Activated T-helper 9 cell treated with anti-CD3 and anti-CD28 coated beads, Interleukin-2, amount 50 U/mL, for 16 hours (primary cell): ENCODE results near the gene CD2AP.
"Not testable (repeated sequence)": the region's sequence is repeated elsewhere in the genome, so short reads cannot be mapped to it uniquely, and the experiment has no call there.

Experiments
- DNase-seq: peaks from one replicate; pipeline ENCODE4 v3.0.0-alpha.2; 2020; ENCODE audit warnings: low read depth

Gene CD2AP

DNA sequence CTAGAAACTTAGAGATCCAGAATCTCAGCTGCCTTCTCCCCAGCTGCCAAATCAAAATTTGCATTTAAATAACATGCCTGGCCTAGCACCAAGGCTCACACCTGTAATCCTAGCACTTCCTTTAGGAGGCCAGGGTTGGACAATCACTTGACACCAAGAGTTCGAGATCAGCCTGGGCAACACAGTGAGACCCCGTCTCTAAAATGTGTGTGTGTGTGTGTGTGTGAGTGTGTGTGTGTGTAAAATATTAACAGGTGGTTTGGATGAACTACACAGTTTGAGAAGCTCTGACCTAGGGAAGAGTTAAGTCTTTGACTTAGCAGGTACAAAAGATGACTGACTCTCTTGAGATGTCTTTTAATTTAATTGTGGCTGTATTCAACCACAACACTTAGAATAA is 20.2 kb upstream of the CD2AP start:
- no peak for DNase-seq

- DNase-seq, result no peak
These were observed 13.5 kb upstream of the CD2AP start for GRCh38 chr6:47464052-47464451.

- no peak for DNase-seq
These were observed 12.5 kb upstream of the CD2AP start for GRCh38 chr6:47465117-47465516.

- DNase-seq, result no peak
These were observed 5.7 kb upstream of the CD2AP start for GRCh38 chr6:47471911-47472310.

- DNase-seq, result no peak
These were observed 3.7 kb upstream of the CD2AP start for GRCh38 chr6:47473791-47474346.

GRCh38 chr6:47475319-47475816 is 2.2 kb upstream of the CD2AP start:
- DNase-seq, result no peak

DNA sequence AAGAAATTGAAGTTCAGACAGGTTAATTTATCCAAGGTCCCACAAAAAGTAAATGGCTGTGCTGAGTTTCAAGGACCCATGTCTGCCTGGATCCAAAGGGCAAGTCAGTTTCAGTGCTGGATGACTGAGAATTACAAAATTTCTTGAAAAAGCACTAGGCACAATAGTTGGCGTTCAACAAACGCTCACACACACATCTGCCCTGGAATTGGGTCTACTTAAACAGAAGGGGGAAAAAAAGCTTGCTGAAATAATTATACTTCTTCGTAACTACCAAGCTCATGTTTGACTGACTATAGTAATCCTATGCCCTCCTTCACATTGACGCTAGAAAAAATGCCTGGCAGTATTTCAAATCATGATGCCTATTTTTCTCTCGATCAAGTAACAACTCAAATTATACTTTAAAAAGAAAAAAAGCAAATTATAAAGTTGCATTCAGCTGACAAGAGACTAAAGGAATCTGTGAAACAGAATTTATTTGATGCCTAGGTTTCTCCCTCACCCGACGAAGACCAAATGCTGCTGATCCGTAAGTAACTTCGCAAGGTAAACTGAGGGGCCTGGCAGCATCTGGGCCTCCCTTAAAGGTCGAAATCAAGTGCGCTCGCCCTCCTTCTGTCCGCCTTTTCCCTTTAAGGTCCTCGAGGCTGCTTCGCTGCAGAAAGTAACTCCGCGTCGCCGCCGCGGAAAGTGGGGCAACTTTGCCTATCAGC is 650 bp upstream of the CD2AP start:
- DNase-seq, result no peak

- DNase-seq, result no peak
These were observed 897 bp downstream of the CD2AP start for GRCh38 chr6:47478233-47479139.

DNA sequence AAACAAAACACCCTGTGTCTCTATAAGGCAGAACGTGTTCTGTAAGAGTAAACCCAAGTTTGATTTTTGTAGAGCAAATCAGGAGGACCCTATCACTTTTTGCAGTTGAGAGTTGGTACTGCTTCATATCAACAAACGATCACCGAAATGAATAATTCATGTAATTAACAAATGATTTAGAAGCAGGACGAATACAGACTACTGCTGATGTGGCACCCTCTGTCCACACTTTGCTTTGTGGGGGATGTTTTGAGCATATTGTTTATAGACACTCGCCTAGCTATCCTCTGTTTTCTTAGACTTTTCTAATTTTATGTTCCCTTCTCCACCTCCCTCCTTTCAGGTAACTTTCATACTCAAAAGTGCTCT is 1.5 kb downstream of the CD2AP start:
- no peak for DNase-seq

- no peak for DNase-seq
These were observed 2.3 kb downstream of the CD2AP start for GRCh38 chr6:47479874-47480273.

DNA sequence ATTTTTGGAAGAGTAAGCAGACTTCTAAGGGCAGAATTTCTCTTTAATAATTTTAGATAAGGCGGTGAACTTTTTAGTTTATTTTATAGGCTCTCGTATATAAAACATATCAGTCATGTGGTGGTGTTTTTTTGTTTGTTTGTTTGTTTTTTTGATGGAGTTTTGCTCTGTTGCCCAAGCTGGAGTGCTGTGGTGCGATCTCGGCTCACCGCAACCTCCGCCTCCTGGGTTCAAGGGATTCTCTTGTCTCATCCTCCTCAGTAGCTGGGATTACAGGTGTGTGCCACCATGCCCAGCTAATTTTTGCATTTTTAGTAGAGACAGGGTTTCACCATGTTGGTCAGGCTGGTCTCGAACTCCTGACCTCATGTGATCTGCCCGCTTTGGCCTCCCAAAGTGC is 3.6 kb downstream of the CD2AP start:
- not testable (repeated sequence) for DNase-seq

GRCh38 chr6:47481806-47482205 is 4.2 kb downstream of the CD2AP start:
- no peak for DNase-seq

- DNase-seq, result no peak
These were observed 5.9 kb downstream of the CD2AP start for GRCh38 chr6:47483516-47483852.

GRCh38 chr6:47483853-47484546 is 6.4 kb downstream of the CD2AP start:
- no peak for DNase-seq

DNA sequence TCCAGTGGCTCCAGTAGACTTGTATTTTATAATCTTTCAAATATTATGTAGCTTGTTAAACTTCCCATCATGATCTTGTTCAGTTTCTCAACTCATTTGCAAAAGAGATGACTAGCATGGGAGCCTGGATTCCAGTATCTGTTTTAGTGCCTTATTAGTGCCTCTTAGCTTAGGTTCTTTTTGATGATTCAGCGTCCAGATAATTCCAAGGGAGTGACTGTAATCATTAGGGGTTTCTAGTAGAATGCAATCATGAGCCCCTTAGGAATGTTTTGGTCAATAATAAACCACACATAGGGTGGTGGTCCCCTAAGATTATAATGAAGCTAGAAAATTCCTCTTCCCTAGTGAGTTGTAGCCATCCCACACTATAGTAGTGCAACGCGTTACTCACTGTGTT is 7.0 kb downstream of the CD2AP start:
- DNase-seq, result no peak

DNA sequence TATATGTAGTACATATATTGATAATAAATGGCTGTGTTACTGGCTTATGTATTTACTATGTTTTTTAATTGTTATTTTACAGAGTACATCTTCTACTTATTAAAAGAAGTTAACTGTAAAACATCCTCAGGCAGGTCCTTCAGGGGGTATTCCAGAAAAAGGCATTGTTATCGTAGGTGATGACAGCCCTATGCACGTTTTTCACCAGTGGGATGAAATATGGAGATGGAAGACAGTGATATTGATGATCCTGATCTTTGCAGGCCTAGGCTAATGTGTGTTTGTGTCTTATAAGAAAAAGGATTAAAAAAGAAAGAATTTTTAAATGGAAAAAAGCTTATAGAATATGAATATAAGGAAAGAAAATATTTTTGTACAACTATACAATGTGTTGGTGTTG is 7.5 kb downstream of the CD2AP start:
- DNase-seq, result no peak

GRCh38 chr6:47485491-47486135 is 8.0 kb downstream of the CD2AP start:
- DNase-seq, result no peak

GRCh38 chr6:47489995-47490394 is 12.4 kb downstream of the CD2AP start:
- DNase-seq, result no peak

DNA sequence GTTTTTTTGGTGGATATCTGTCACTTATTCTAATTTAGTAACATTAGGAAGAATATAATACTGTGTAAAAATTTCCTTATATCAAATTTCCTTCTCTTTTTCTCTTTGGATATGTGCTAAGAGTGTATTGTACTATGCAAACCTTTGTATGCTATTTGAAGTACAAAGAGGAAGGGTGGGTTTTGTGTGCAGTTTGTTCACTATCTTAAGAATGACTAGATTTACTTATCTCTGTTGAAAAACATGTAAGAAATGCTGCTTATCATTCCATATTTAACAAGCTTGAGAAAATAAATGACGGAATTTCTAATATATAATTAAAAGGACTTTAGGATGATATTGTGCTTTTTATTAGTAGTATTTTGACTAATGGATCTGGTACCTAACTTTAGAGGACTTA is 13.1 kb downstream of the CD2AP start:
- DNase-seq, result no peak

GRCh38 chr6:47492355-47492754 is 14.8 kb downstream of the CD2AP start:
- DNase-seq, result no peak

DNA sequence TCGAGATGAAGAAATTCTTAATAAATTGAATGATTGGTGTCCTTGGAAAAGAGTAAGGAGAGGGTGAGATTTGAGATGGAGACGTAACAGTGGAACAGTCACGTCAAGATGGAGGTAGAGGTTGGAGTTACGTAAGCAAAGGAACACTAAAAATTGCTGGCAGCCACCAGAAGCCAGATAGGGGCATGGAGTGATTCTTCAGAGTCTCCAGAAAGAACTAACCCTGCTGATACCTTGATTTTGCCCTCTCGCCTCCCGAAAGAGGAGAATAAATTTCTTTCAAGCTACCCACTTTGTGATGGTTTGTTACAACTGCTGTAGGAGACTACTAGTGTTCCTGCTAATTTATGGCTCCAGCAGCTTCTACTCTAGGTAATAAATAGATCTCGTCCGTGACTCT is 17.6 kb downstream of the CD2AP start:
- no peak for DNase-seq

DNA sequence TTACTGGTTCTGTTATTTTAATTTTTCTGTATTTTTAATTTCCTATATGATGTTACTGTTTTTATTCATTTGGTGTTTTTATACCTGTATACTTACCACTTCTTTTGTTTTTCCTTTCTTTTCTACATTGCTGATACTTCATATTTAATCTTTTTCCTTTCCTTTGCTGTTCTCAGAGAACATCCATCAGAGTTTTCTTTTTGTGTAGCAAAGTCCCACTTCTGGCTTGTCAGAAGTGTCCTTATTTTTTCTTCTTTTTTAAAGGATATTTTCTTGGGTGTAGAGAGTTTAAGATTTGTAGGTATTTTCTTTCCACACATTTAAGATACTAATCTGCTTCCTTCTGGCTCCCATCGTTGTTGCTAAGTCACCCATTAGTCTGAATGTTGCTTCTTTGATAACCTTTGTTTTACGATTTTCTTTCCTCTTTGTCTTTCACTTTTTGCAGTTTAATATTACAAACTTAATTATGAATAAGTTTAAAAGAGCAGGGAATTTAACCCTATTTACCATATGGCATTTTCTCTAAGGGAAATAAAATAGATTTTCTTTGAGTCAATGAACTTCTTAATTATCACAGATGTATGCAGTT is 18.5 kb downstream of the CD2AP start:
- no peak for DNase-seq
